NCI-H128 (cell line): ENCODE data around the gene SLC5A2.
A peak's percentile ranks its signal among the peaks of the same experiment; 100 is the strongest.
"Not testable (repeated sequence)": the region's sequence is repeated elsewhere in the genome, so short reads cannot be mapped to it uniquely, and the experiment has no call there.

Source experiments
- DNase-seq: peaks from one replicate; lab custom pipeline; 2025; ENCODE audit not compliant: unreplicated experiment; lab: John Stamatoyannopoulos, UW

The SLC5A2 gene

DNA sequence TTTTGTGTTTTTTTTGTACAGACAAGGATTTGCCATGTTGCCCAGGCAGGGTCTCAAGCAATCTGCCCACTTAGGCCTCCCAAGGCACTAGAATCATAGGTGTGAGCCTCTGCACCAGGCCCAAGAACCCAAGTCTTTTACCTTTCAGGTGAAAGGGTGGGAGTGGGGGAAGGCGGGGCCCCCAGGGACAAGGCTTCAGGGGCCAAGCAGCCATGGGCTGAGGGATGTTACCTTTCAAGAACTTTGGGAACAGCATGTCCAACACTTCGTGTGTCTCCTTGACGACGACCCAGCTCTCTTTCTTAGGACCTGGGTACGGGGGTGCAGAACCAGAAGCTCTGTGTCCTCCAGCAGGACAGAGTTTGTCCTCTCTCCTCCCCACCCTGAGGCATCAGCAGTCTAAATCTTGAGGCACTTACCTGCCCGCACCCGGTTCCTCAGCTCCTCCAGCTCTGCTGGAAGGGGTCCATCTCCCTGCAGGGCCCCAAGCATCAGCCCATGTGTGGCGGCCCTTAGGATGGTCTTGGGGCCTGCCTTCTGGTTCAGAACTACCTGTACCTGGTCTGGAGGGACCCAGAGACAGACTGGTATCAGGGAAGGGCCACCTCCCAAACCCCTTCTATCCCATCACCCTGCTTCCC is 9.0 kb downstream of the SLC5A2 start:
- DNase-seq: no peak

DNA sequence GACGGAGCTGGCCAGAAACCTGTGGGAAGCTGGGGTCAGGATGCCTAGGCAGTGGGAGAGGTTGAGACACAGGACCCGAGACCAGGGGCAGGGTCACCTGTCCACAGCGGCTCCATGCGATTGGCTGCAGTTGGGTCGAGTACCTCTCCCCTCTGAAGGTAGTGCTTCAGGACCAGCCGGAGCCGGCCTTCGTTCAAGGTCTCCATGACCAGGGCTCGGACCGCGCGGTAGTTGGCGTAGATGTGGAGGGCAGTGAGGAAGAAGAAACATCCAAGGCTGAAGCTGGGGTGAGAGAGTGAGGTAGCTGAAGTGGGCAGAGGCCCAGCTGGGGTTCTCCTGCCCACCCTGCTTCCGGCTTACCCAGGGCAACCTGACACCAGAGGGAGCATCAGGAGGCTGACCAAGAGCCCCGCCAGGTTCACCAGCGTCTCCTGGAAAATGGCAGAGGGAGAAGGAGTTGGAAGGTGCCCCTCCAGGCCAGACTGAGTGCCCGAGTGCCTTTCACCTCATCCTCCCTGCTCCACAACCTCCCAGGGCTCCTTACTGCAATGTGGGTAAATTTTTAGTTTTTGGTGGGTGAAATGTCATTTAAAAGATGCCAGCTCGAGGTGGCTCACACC is 10.7 kb downstream of the SLC5A2 start:
- no peak for DNase-seq

DNA sequence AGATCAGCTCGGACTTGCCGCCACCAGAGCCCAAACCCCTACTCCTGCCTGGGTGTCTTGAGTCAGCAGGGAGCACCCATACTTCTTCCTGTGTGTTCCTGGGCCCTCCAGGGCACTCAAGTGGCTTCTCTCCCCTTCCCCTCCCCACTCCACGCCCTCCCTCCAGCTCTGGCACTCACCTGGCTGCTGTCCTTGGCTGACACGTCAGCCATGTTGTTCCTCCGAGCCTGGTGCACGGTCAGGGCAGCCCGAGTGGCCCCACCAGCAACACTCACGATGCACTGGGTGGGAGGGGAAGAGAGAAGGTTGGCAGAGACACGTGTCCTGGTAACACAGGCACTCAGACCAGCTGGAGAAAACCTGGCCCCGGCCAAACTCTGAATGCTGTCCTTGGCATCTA is 13.7 kb downstream of the SLC5A2 start:
- no peak for DNase-seq

DNA sequence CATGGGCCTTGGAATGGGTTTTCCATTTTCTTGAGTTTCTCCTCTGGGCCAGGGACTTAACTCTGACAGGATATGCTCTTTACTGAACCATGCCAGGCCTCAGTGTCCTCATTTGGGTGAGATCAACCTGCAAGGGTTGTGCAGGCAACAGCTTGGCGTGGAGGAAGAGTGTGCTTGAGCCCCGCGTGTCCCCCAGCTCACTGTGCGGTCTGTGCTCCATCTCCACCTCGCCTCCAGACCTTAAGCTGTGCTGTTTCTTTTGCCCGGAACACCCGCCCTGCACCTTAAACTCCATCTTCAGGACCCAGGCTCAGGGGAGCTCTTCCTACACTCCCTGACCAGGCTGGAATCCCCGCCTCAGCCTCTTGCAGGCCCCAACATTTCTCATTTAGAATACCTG is 15.6 kb downstream of the SLC5A2 start:
- no peak for DNase-seq

DNA sequence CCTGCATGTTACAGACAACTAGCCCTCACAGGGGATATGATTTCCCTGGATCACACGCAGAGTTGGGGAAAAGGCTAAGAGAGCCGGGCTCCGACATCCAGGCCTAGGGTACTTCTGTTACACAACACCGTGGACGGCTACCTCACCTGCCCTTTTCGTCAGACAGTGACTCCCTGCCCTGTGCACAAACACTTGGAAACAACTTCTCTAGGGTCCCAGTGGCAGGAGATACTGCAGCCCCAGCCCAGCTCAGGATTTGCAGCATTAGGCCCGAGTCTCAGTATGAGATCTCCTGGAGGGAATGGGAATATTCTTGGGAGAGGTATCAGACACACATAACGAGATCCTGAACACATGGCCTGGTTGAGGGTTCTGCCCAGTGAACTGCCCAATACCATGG is 17.0 kb downstream of the SLC5A2 start:
- DNase-seq: no peak

DNA sequence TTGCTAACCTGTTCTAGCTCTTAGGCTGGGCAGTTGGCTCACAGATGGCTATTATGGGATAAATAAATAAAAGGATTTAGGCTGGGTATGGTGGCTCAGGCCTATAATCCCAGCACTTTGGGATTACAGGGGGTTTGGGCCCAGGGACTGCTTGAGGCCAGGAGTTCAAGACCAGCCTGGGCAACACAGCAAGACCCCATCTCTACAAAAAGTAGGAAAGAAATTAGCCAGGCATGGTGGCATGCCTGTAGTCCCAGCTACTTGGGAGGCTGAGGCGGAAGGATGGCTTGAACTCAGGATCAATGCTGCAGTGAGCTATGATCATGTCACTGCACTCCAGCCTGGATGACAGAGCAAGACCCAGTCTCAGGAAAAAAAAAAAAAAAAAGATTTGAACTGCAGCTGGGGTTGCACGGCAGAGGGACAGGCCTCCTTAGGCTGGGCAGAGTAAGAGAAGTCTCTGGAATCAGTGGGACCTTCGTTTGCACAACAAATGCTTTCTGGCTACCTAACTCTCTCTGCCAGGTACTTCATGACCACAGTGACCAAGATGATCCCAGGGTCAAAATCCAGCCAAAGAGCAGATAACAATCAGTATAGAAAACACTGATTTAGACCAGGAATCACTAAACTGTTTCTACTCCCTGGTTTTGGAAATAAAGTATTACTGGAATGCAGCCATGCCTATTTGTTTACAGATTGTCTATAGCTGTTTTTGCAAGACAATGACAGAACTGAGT is 18.5 kb downstream of the SLC5A2 start:
- no peak for DNase-seq

DNA sequence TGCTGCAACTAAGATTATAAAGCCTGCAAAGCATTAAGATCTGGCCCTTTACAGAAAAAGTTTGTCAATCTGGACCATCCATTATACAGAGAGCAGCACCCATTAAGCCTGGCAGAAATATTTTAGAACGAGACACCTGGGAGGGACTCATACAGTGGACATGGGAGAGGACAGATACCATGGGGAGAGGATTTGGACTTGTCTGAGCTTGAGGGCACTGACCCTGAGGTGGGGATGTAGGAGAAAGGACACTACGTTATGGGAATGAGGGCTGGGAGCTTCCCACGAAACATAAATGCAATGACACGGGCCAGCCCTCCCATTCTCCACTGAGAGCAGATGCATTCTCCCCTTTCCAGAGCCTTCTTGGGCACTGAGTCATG is 19.0 kb downstream of the SLC5A2 start:
- DNase-seq: no peak

DNA sequence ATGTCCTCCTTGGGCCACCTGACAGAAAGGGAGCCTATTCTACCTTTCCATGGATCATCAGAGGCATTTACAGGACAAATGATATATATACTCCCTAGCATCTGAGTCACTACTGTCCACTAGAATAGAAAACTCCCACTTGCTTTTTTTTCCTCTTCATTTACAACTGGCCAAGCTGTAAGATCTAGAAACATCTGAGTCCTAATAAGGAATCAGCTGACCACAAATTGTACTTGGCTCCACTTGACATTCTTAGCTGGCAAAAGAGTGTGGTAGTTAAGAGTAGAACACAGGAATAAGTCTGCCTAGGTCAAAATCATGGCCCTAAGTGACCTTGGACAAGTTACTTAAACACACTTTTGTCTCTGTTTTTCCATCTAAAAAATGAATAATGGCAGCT is 20.1 kb downstream of the SLC5A2 start:
- no peak for DNase-seq

DNA sequence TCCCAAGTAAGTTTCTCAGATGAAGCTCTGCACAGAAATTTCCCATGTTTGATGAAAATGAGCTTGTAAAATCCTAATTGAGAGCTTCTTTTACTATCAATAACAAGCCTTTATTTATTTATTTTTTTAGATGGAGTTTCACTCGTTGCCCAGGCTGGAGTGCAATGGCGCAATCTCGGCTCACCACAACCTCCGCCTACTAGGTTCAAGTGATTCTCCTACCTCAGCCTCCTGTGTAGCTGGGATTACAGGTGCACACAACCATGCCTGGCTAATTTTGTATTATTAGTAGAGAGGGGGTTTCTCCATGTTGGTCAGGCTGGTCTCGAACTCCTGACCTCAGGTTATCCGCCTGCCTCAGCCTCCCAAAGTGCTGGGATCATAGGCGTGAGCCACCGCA is 20.6 kb downstream of the SLC5A2 start:
- not testable (repeated sequence) for DNase-seq

DNA sequence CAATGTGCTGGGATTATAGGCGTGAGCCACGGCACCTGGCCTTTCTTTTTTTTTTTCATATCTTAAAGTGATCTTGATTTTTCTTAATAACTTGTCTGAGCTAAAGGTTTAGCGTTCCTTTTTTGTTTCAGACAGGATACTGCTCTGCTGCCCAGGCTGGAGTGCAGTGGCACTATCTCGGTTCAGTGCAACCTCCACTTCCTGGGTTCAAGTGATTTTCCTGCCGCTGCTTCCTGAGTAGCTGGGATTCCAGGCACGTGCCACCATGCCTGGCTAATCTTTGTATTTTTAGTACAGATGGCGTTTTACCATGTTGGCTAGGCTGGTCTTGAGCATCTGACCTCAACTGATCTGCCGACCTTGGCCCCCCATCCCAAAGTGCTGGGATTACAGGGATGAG is 21.2 kb downstream of the SLC5A2 start:
- DNase-seq: no peak

DNA sequence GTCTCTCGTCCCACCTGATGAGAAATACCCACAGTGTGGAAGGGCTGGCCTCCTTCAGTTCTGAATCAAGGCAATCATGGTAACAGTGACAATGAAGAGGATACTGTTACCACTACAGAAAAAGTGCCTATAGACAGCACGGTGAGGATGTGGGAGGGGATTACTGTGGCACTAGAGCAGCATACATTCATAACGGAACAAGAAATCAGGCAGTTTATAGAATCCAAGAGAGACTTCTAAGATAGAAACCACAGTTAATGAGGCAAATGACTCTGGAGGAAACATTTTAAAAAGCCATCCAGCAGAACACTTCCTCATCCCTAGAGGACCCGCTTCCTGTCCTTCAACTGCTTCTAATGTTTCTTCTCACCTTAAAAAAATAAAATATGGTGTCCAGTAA is 22.6 kb downstream of the SLC5A2 start:
- no peak for DNase-seq

DNA sequence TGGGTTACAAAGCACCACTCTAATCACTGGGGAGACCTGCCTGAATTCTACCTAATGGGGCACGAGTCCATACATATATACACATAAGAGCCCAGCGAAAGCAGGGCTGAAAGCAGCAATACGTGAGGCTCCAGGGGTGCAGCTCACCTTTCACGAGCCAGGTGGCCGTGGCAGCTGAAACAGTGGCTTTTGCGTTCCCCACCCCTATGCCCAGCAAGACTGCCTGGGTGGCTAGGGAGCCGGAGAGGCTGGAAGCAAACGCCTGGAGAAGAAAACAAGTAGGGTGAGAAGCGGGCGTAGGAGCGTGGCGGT is 24.6 kb downstream of the SLC5A2 start:
- DNase-seq: no peak

DNA sequence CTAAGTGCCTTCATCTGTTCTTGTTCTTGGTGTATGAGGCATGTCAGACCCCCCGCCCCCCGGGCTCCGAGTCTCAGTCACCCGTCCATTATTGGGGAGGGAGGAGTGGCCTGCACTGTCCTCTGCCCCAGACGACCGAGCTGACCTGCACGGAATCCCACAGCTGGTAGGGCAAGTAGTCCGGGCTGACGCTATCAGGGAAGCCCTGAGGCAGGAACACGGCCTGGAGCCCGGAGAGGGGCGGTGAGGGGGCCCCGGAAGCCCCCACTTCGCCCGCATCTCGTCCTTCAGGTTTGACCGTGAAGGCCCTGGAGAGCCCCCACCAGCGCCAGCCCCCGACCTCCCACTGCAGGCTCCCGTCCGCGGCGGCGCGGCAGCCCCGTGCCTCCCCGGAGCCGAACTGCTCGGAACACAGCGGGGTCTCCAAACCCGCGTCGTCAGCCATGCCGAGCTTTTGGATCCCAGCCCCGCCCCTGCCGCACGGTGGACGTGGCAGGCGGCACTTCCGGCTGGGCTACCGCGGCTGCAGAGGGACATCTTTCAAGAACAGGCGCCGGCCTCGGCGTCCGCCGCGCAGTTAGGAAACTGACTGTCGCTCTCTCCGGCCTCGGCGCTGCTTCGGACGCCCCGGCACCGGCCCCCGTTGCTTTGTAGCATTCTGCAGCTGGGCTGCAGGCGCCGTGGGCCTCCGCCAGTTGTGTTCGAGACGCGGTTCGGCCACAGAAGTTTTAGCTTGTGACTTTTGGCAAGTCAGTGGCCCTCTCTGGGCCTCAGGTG is 25.2 kb downstream of the SLC5A2 start, which contains the start of gene RUSF1:
Gene RUSF1, minus strand, starts transcription at position 463 of the 777 bp plus-strand sequence. Its CDS starts 18 bp downstream, at position 445.
- DNase-seq: peak; percentile 39

DNA sequence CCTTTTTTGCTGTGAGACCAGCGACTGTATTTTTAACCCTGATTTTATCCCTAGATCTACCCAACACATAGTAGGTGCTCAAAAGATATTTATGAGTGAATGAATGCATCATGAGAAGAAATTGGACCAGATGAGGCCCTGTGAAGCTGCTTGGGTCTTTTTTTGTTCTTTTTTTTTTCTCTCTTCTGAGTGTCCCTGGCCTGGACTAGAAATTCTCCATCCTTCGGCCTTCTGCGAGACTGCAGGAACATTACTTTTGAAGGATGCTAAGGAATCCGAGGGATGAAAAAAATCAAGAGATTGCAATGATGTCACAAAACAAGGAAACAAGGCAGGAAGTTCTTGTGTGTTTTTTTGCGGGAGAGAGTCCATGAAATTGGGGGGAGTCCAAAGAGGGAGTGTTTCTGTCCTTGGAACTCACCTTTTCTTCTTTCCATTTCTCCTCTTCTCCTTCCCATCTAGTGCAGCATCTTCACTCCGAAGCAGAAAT is 25.8 kb downstream of the SLC5A2 start:
- DNase-seq: no peak

DNA sequence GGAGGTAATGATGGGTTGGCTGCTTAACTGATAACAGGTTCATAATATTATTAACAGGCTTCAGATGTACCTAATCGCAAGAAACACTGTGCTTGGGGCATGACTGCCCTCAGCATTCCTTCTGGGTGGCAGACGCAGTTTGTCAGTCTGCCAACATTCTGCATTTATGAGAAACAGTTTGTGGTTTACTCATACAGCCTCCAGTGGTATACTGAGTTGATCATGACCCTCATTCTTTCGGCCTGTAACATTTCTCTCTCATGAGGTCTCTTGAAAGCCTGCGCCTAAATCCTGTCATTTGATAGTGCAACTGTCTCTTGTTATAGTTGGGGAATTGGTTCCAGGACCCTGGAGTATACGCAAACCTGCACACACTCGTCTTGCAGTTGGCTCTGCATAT is 30.2 kb downstream of the SLC5A2 start:
- no peak for DNase-seq

DNA sequence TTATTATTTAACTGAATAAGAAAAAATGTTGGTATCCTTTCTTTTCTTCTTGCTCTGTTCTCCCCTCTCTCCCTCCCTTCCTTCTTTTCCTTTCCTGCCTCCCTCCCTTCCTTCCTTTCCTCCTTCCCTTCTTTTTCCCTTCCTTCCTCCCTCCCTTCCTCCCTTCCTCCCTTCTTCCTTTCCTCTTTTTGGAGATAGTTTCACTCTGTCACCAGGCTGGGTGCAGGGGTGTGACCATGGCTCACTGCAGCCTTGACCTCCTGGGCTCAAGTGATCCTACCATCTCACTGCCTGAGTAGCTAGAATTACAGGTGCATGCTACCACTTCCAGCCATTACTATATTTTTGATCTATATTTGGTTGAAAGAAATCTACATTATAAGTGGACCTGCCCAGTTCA is 31.0 kb downstream of the SLC5A2 start:
- no peak for DNase-seq

DNA sequence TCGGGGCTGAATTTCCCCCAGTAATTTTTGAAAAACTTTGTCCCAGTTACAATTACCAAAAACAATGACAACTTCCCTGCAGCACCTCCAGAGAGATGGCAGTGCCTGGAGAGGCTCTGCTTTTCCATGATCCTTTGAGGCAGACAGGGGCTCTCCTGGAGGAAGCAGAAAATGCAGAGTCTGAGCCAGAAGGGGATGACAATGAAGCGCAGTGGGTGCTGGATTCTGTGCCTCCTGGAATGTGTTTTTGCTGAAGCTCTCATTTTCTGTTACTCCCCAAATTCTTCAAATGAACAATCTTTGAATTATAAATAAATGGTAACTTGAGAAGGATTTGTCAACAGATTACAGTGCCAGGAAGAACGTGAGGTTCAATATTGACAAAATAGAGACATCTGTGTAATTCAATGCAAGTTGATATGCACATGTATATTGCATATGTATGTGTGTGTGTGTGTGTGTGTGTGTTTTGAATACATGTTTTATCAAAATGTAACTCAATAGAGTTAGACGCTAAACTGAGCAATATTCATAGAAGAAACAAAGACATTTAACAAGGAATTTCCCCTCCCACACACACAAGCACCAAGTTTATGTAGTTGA is 35.0 kb downstream of the SLC5A2 start:
- no peak for DNase-seq

DNA sequence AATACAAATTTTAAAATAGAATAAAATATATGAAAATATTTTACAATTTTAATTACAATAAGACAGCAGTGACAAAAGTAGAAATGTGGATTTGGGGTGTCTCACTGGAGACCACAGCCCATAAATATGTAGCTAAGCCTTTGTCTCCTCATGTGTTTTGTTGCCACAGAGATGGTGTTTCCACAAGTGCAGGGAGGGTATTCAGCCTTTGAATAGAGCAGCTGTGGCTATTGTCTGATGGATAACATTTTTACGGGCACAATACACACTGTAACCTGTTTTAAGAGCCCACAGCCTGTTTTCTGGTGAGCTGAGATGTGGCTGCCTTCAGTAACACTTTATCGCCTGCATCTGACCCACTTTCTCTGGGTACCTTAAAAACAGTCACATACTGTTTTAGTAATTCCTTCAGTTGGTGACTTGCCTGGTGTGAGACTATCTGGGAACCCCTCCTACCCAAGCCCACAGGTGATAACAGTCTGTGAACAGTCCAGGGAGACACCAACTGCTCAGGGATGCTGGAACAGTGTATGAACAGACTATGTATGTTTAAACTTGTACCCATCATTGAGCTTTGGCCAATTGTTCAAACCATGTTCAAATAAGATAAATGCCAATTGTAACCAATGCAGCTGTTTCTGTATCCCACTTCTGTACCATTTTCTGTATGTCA is 37.0 kb downstream of the SLC5A2 start:
- DNase-seq: no peak

DNA sequence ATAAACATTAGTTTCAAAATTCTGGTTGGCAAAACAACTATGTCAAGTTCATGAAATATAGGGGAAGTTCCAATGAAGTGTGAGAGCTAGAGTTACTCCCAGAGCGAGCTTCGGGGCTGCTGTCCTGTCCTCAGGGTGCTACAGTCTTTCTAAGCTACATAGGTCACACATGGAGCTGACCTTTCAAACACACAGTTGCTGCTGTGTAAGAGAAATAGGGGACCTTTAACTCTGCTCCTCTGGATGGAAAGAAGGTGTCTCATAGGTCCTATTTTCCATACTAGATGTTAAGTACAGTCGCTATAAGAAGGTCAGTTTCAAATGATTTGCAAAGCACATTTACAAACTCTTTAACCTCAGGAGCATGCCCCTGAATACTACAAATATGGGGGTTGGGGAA is 38.4 kb downstream of the SLC5A2 start:
- DNase-seq: no peak

DNA sequence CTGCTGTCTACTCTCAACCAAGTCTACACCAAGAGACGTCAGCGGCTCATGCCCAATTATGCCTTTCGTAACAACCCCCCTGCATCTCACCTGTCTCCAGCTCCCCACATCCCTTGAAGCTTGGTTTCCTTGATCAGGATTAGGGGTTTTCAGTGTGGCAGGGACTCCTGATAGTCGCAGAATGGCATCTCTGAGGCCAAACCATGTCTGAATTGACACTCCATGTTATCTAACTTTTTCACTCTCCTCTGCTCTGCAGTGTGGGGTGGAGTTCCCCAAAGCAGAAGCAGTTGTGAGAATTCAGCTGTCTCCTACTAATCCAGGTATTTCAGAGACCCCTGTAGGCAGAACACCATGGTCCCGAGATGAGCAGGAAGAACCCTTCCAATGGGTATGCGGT is 39.1 kb downstream of the SLC5A2 start:
- no peak for DNase-seq

DNA sequence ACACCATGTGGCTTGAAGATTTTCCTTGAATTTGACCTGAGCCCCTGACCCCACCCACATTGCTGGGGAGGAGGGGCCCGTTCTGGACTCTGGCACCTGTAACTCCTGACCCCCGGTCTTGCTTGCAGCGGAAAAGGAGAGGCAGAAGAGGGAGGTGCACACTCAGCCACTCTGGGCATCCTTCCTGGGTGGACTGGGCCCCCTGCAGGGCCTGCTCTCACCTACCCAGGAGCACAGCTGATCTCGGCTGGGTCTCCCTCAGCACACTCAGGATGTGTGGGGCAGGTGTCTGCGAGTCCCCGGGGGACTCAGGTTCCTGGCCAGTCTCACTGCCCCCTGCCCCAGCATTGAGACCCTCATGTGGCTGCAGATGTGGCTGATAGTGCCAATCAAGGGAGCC is 40.8 kb downstream of the SLC5A2 start:
- not testable (repeated sequence) for DNase-seq
